HepG2 (cell line): ENCODE data around the gene MPIG6B. TPM values are rescaled to one million over a fixed set of nuclear protein-coding genes. Genes with fewer than 3 reads are reported as not detected.
A peak's percentile ranks its signal among the peaks of the same experiment; 100 is the strongest.

Experiments
- CREBL2 ChIP-seq: sonication (generic); formaldehyde crosslinking; IDR thresholded peaks from 2 replicates; pipeline ENCODE4 v1.8.1; 2023; ENCODE audit warnings: missing genetic modification reagents, mild to moderate bottlenecking, borderline replicate concordance
- KMT2B ChIP-seq: IDR thresholded peaks from 2 replicates; pipeline ENCODE4 v1.6.1; 2016; ENCODE audit warnings: missing genetic modification reagents, missing compliant biosample characterization
- PRMT3 ChIP-seq: sonication (generic); formaldehyde crosslinking; IDR thresholded peaks from 2 replicates; pipeline ENCODE4 v1.8.1; 2022; ENCODE audit warnings: low read depth, mild to moderate bottlenecking, moderate library complexity, missing genetic modification reagents, borderline replicate concordance
- ZBTB1 ChIP-seq: sonication (generic); formaldehyde crosslinking; IDR thresholded peaks from 2 replicates; pipeline ENCODE4 v1.4.0; 2020; ENCODE audit warnings: missing genetic modification reagents, borderline replicate concordance
- ZBTB43 ChIP-seq: sonication (generic); formaldehyde crosslinking; conservative IDR thresholded peaks from 2 replicates; pipeline ENCODE4 v1.4.0; 2020; ENCODE audit warnings: missing genetic modification reagents
- ZNF230 ChIP-seq: sonication (generic); formaldehyde crosslinking; IDR thresholded peaks from 2 replicates; pipeline ENCODE4 v1.4.0; 2020; ENCODE audit warnings: mild to moderate bottlenecking, missing genetic modification reagents
- ZNF407 ChIP-seq: sonication (generic); formaldehyde crosslinking; IDR thresholded peaks from one replicate; pipeline ENCODE4 v1.5.1; 2020; ENCODE audit warnings: mild to moderate bottlenecking, missing genetic modification reagents; ENCODE audit errors: not compliant biosample characterization
- ZNF569 ChIP-seq: sonication (generic); formaldehyde crosslinking; IDR thresholded peaks from 2 replicates; pipeline ENCODE4 v1.5.0; 2020; ENCODE audit warnings: mild to moderate bottlenecking, missing genetic modification reagents, moderate library complexity, borderline replicate concordance
- ZNF646 ChIP-seq: sonication (generic); formaldehyde crosslinking; IDR thresholded peaks from 2 replicates; pipeline ENCODE4 v1.9.0; 2021; ENCODE audit warnings: mild to moderate bottlenecking, missing genetic modification reagents
- polyA plus RNA-seq, 8 experiments: library from polyadenylated mRNA; depleted of rRNA in 3 of 8; stranded (reverse) in 7 of 8; unstranded in 1 of 8; fragments of >200 nt; fragmentation: Illumina TruSeq in 4 of 8; extraction: Trizol in 4 of 8; gene quantifications; 2 replicates each; pipeline versions ENCODE4 v1.2.1 to v1.2.3, GENCODE V29; 2011 to 2016; ENCODE audit warnings: low read depth in 4 of 8, missing spikeins in 1 of 8, mixed read lengths in 1 of 8; ENCODE audit not compliant: insufficient read depth in 1 of 8
- total RNA-seq, 5 experiments: library from RNA; depleted of rRNA; stranded (reverse); fragments of >200 nt; fragmentation: Illumina TruSeq; extraction: Trizol; gene quantifications; 2 replicates each; pipeline ENCODE4 v1.2.3, GENCODE V29; 2016; ENCODE audit warnings: low read depth in 1 of 5

MPIG6B gene
- total and polyA plus RNA-seq, 2 of the 13 experiments (the other 11 are each of a cell fraction or from before 2014, with no cell fraction given): not detected

- peak; percentile 73; the same call in 1 of the 2 replicates for TF ChIP-seq ZNF646 (CRISPR knock-in tag)
- TF ChIP-seq PRMT3 (CRISPR knock-in tag): no peak
- TF ChIP-seq ZBTB43 (CRISPR knock-in tag): 0 out of 2 replicates have a peak, but pooled peaks have one; percentile 37
- no peak for TF ChIP-seq ZBTB1 (CRISPR knock-in tag)
- no peak for TF ChIP-seq ZNF407 (CRISPR knock-in tag)
- TF ChIP-seq ZNF230 (CRISPR knock-in tag): 0 out of 2 replicates have a peak, but pooled peaks have one; percentile 22
- peak; percentile 39; the same call in 1 of the 2 replicates for TF ChIP-seq KMT2B (CRISPR knock-in tag)
- TF ChIP-seq CREBL2 (CRISPR knock-in tag): no peak
- TF ChIP-seq ZNF569 (CRISPR knock-in tag): no peak
Measured at GRCh38 chr6:31737991-31738979, 15.1 kb downstream of the MPIG6B start (continued).
